IMR-90 (cell line): ENCODE data around the gene ACOXL. TPM values are rescaled to one million over a fixed set of nuclear protein-coding genes. Genes with fewer than 3 reads are reported as not detected.

Source experiments
- ATAC-seq: fragments of 200-7000 bp; cut with Tn5 transposase; 2 replicates; pipeline ENCODE4 v1.9.1; 2020; ENCODE audit warnings: low read depth, mild to moderate bottlenecking, moderate library complexity
- BruUV-seq: library from RNA; stranded (reverse); fragments of 400-500 nt; replicated peaks from 2 replicates; lab custom pipeline; 2021; lab: Mats Ljungman, UMichigan
- CTCF ChIA-PET: fragments of 300-600 bp; formaldehyde crosslinking; extraction: SDS; loops from one replicate; lab custom pipeline; 2021; ENCODE audit warnings: antibody characterized with exemption; lab: Yijun Ruan, JAX
- POLR2A ChIA-PET: fragments of 300-600 bp; sonication (Branson Sonifier 250); formaldehyde crosslinking; loops from one replicate; lab custom pipeline; 2022; ENCODE audit warnings: antibody characterized with exemption; ENCODE audit not compliant: unreplicated experiment; lab: Charles Lee
- DNase-seq: peaks from one replicate; pipeline ENCODE4 v3.0.0; 2013
- H2AFZ ChIP-seq: replicated peaks from 2 replicates; pipeline ENCODE3; 2013; ENCODE audit warnings: low read length, mild to moderate bottlenecking; ENCODE audit not compliant: poor library complexity
- H2AK5ac ChIP-seq: 2 replicates; pipeline ENCODE4 v1.6.1; 2013; ENCODE audit warnings: low read depth, low read length, inconsistent platforms
- H2AK9ac ChIP-seq: replicated peaks from 2 replicates; pipeline ENCODE3; 2013; ENCODE audit warnings: mild to moderate bottlenecking, low read depth, low read length, moderate library complexity; ENCODE audit not compliant: poor library complexity
- H2BK120ac ChIP-seq: 2 replicates; pipeline ENCODE4 v1.6.1; 2013; ENCODE audit warnings: low read depth, low read length, inconsistent platforms
- H2BK15ac ChIP-seq: 3 replicates; pipeline ENCODE4 v1.6.1; 2013; ENCODE audit warnings: low read depth, low read length, inconsistent platforms
- H2BK20ac ChIP-seq: 2 replicates; pipeline ENCODE4 v1.6.1; 2013; ENCODE audit warnings: low read depth, mild to moderate bottlenecking, inconsistent platforms, low read length, moderate library complexity
- H2BK5ac ChIP-seq: 2 replicates; pipeline ENCODE4 v1.6.1; 2013; ENCODE audit warnings: mild to moderate bottlenecking, low read depth, low read length, inconsistent platforms; ENCODE audit not compliant: poor library complexity, severe bottlenecking
- H3K14ac ChIP-seq: replicated peaks from 2 replicates; pipeline ENCODE4 v1.6.1; 2013; ENCODE audit warnings: low read depth, low read length, inconsistent platforms
- H3K18ac ChIP-seq: 2 replicates; pipeline ENCODE4 v1.6.1; 2013; ENCODE audit warnings: low read depth, low read length, control low read depth
- H3K23ac ChIP-seq: 2 replicates; pipeline ENCODE4 v1.6.1; 2013; ENCODE audit warnings: low read depth, low read length, inconsistent platforms
- H3K27ac ChIP-seq: 2 replicates; pipeline ENCODE4 v1.5.1; 2013; ENCODE audit warnings: mild to moderate bottlenecking, control low read depth, low read length; ENCODE audit not compliant: insufficient read depth
- H3K27me3 ChIP-seq: 2 replicates; pipeline ENCODE4 v1.6.1; 2013; ENCODE audit warnings: low read length; ENCODE audit not compliant: control insufficient read depth, insufficient read depth
- H3K36me3 ChIP-seq: 2 replicates; pipeline ENCODE4 v1.6.1; 2013; ENCODE audit warnings: low read length, mixed read lengths; ENCODE audit not compliant: control insufficient read depth, insufficient read depth
- H3K4ac ChIP-seq: 2 replicates; pipeline ENCODE4 v1.6.1; 2013; ENCODE audit warnings: low read depth, low read length, inconsistent platforms
- H3K4me1 ChIP-seq: 2 replicates; pipeline ENCODE4 v1.6.1; 2013; ENCODE audit warnings: low read length, mixed read lengths; ENCODE audit not compliant: control insufficient read depth, insufficient read depth
- H3K4me2 ChIP-seq: 2 replicates; pipeline ENCODE4 v1.6.1; 2013; ENCODE audit warnings: low read depth, mild to moderate bottlenecking, control low read depth, low read length, moderate library complexity
- H3K4me3 ChIP-seq: 2 replicates; pipeline ENCODE4 v1.5.1; 2013; ENCODE audit warnings: low read depth, mild to moderate bottlenecking, control low read depth, low read length, moderate library complexity; ENCODE audit not compliant: insufficient read depth
- H3K56ac ChIP-seq: 2 replicates; pipeline ENCODE4 v1.6.1; 2013; ENCODE audit warnings: low read length, inconsistent platforms; ENCODE audit not compliant: insufficient read depth; ENCODE audit errors: extremely low read depth
- H3K79me1 ChIP-seq, 2 experiments: 2 replicates each; pipeline ENCODE4 v1.6.1; 2013; ENCODE audit warnings: low read length in 2 of 2, inconsistent platforms in 1 of 2, low read depth in 1 of 2
- H3K9ac ChIP-seq: 2 replicates; pipeline ENCODE4 v1.6.1; 2013; ENCODE audit warnings: low read depth, low read length, control low read depth
- H3K9me1 ChIP-seq: 2 replicates; pipeline ENCODE4 v1.6.1; 2013; ENCODE audit warnings: low read length, inconsistent platforms; ENCODE audit not compliant: insufficient read depth
- H3K9me3 ChIP-seq: 2 replicates; pipeline ENCODE4 v1.6.1; 2013; ENCODE audit warnings: low read length; ENCODE audit not compliant: control insufficient read depth, insufficient read depth
- H4K20me1 ChIP-seq: 2 replicates; pipeline ENCODE4 v1.6.1; 2013; ENCODE audit warnings: low read length, inconsistent platforms; ENCODE audit not compliant: insufficient read depth
- H4K5ac ChIP-seq: 2 replicates; pipeline ENCODE4 v1.6.1; 2013; ENCODE audit warnings: mild to moderate bottlenecking, low read depth, low read length, control low read depth
- H4K8ac ChIP-seq, 2 experiments: 2 replicates each; pipeline ENCODE4 v1.6.1; 2013; ENCODE audit warnings: low read depth in 2 of 2, low read length in 2 of 2, control low read depth in 1 of 2, inconsistent platforms in 1 of 2
- H4K91ac ChIP-seq: 2 replicates; pipeline ENCODE4 v1.6.1; 2013; ENCODE audit warnings: low read depth, low read length, inconsistent platforms; ENCODE audit not compliant: insufficient read depth
- CHD1 ChIP-seq: IDR thresholded peaks from 2 replicates; pipeline ENCODE4 v1.6.1; 2012; ENCODE audit warnings: low read depth, low read length, improper control_type of control experiment
- FOS ChIP-seq: fragments of 150-350 bp; IDR thresholded peaks from 2 replicates; pipeline ENCODE4 v1.6.1; 2016; ENCODE audit warnings: low read depth, low read length
- MAFK ChIP-seq: IDR thresholded peaks from 2 replicates; pipeline ENCODE4 v1.6.1; 2012; ENCODE audit warnings: low read depth, low read length, improper control_type of control experiment
- MAZ ChIP-seq: IDR thresholded peaks from 2 replicates; pipeline ENCODE4 v1.6.1; 2012; ENCODE audit warnings: low read depth, mild to moderate bottlenecking, low read length, improper control_type of control experiment, moderate library complexity, borderline replicate concordance
- NFE2L2 ChIP-seq: fragments of 150-350 bp; IDR thresholded peaks from 2 replicates; pipeline ENCODE4 v1.6.1; 2016; ENCODE audit warnings: low read depth, mild to moderate bottlenecking, low read length
- POLR2A ChIP-seq: IDR thresholded peaks from 2 replicates; pipeline ENCODE4 v1.6.1; 2012; ENCODE audit warnings: mild to moderate bottlenecking, low read depth, low read length
- RAD21 ChIP-seq: IDR thresholded peaks from 2 replicates; pipeline ENCODE4 v1.6.1; 2012; ENCODE audit warnings: low read length, improper control_type of control experiment
- RFX5 ChIP-seq: IDR thresholded peaks from 2 replicates; pipeline ENCODE4 v1.8.0; 2012; ENCODE audit warnings: low read depth, mild to moderate bottlenecking, low read length, moderate library complexity
- SMC3 ChIP-seq: fragments of 150-350 bp; IDR thresholded peaks from 2 replicates; pipeline ENCODE4 v1.6.1; 2016; ENCODE audit warnings: low read depth, mild to moderate bottlenecking, antibody characterized with exemption, low read length, moderate library complexity
- WGBS, 2 experiments: methylation state at CpG; one replicate each; pipeline versions ENCODE4 v1.1.5 to v1.1.7; 2013; ENCODE audit warnings: missing lambda C conversion rate in 2 of 2; ENCODE audit not compliant: insufficient read length in 1 of 2; ENCODE audit errors: extremely low coverage in 2 of 2; 5-methylcytosine and 5-hydroxymethylcytosine counted together
- dilution Hi-C: fragments of 300-500 bp; cut with HindIII; formaldehyde crosslinking; loops from one replicate; pipeline ENCODE4 v1.14.3; 2018; ENCODE audit warnings: low sequenced_read_pairs; ENCODE audit not compliant: unreplicated experiment
- in situ Hi-C: fragments of 300-500 bp; cut with MboI; formaldehyde crosslinking; loops from 3 replicates; pipeline ENCODE4 v1.14.3; 2019; ENCODE audit warnings: low sequenced_read_pairs, inconsistent platforms, mixed read lengths
- intact Hi-C: fragments of 100-400 bp; cut with micrococcal nuclease; formaldehyde crosslinking; loops from 2 replicates; pipeline ENCODE4 v1.10.0; 2022
- polyA plus RNA-seq, 3 experiments: library from polyadenylated mRNA; depleted of rRNA; stranded (reverse); fragments of >200 nt; gene quantifications; 2 replicates each; pipeline ENCODE4 v1.2.3, GENCODE V29; 2012; ENCODE audit warnings: low replicate concordance in 1 of 3
- total RNA-seq: library from RNA; depleted of rRNA; stranded (reverse); fragments of >200 nt; gene quantifications from 2 replicates; pipeline ENCODE4 v1.2.3, GENCODE V29; 2012
- TF ChIP-seq, protein P1 (sequence below): fragments of 150-350 bp; IDR thresholded peaks from 2 replicates; pipeline ENCODE4 v1.6.1; 2017; ENCODE audit warnings: mild to moderate bottlenecking, antibody characterized with exemption, low read length, low read depth

Gene ACOXL
- total and polyA plus RNA-seq, 2 of the 4 experiments (the other 2 are of a cell fraction): not detected

DNA sequence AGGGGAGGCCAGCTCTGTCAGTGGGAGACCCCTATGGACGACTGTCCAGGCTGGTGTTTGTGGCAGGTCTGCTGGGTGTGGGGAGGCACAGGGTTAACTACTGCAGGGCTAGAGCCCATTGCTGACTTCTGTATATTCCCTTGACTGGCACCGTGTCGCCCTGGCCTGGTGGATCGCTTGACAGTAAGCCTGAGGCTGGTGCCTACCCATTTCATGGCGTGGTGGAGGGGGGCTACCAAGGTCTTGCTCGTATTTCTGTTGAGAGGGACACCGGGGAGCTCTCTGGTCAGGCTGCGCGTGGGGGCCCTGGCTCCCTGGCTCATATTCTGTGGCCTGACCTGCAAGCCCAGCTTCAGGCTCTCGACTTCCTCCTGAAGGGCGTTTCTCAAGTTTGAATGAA is 119.7 kb downstream of the ACOXL start:
- WGBS, 2 experiments: 42% methylated on average over 2 of the region's 11 CpGs; no CpG with 5 or more reads in 1 of the 2 experiments
- no TSS peak for BruUV-seq

More for the DNA sequence above, 119.7 kb downstream of the ACOXL start:
- no peaks in the 10 kb centered on the region for H3K9me1 ChIP-seq
- CTCF ChIA-PET: interaction anchor here (0.6 kb wide), 1 partner anchor 375 kb away, joined by 4 read pairs; no protein-coding TSS in a partner anchor
- H3K9ac ChIP-seq: no peak overlapping the region
- H3K36me3 ChIP-seq: no peaks in the 10 kb centered on the region
- POLR2A ChIA-PET: no interaction called here
- H3K79me1 ChIP-seq: no peaks in the 10 kb centered on the region
- no peak overlapping the region for H3K4me2 ChIP-seq
- H2BK120ac ChIP-seq: no peak overlapping the region
- H4K5ac ChIP-seq: no peak overlapping the region
- TF ChIP-seq, protein P1, sequence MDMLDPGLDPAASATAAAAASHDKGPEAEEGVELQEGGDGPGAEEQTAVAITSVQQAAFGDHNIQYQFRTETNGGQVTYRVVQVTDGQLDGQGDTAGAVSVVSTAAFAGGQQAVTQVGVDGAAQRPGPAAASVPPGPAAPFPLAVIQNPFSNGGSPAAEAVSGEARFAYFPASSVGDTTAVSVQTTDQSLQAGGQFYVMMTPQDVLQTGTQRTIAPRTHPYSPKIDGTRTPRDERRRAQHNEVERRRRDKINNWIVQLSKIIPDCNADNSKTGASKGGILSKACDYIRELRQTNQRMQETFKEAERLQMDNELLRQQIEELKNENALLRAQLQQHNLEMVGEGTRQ: no peak
- TF ChIP-seq FOS: no peak
- TF ChIP-seq POLR2A: no peak
- no peak for TF ChIP-seq SMC3
- TF ChIP-seq CHD1: no peak
- TF ChIP-seq RFX5: no peak
- TF ChIP-seq MAZ: no peak
- no peak for TF ChIP-seq RAD21
- no peak for TF ChIP-seq NFE2L2
- TF ChIP-seq MAFK: no peak
- H3K14ac ChIP-seq: no peak overlapping the region
- H3K18ac ChIP-seq: no peak overlapping the region
- intact Hi-C loops (no loop called here), dilution Hi-C loops (no loop called here), in situ Hi-C loops (no loop called here)
- no peak overlapping the region for H2BK20ac ChIP-seq
- no peak overlapping the region for H3K4me3 ChIP-seq
- H4K20me1 ChIP-seq: no peaks in the 10 kb centered on the region
- H4K91ac ChIP-seq: no peak overlapping the region
- H3K56ac ChIP-seq: no peak overlapping the region
- no peaks in the 10 kb centered on the region for H3K4me1 ChIP-seq
- H2AFZ ChIP-seq: no peak overlapping the region
- ATAC-seq: no peak
- H2BK5ac ChIP-seq: no peak overlapping the region
- H3K9me3 ChIP-seq: no peaks in the 10 kb centered on the region
- no peak overlapping the region for H4K8ac ChIP-seq
- H3K27me3 ChIP-seq: peaks cover 19% of the 10 kb centered on the region
- no peak overlapping the region for H2BK15ac ChIP-seq
- no peak overlapping the region for H3K27ac ChIP-seq
- no peak overlapping the region for H2AK5ac ChIP-seq
- H3K4ac ChIP-seq: no peak overlapping the region
- H2AK9ac ChIP-seq: no peak overlapping the region
- H3K23ac ChIP-seq: no peak overlapping the region
- DNase-seq: no peak
